ENCODE measurements around the gene PTOV1. TPM values are rescaled to one million over a fixed set of nuclear protein-coding genes. Genes with fewer than 3 reads are reported as not detected.

The PTOV1 gene
- total RNA-seq (46.1 TPM), polyA plus RNA-seq (121 TPM)

GRCh38 chr19:49850487-49851342, at the start of gene PTOV1:
Gene PTOV1 (plus strand): TSS chr19:49851159.
- 1% methylated on average over 98 of the region's 98 CpGs for WGBS
- Histone ChIP-seq H3K4me1 (ENCODE audit: insufficient read depth) (no peaks in the 10 kb centered on the region), H3K4me3 (ENCODE audit: low read depth, low read length) (peak within 1 kb of the TSS; percentile 98), H3K36me3 (ENCODE audit: insufficient read depth) (no peaks in the 10 kb centered on the region), H3K27ac (ENCODE audit: low read depth) (peak within 1 kb of the TSS; percentile 94)
- peak; percentile 74 for DNase-seq (ENCODE audit: extremely low spot score)

GRCh38 chr19:49801401-49801888, 49.5 kb upstream of the PTOV1 start:
- H3K4me1 ChIP-seq (ENCODE audit: insufficient read depth) = no peaks in the 10 kb centered on the region
- DNase-seq (ENCODE audit: extremely low spot score) = no peak
- peak overlapping the region; percentile 24 for H3K4me3 ChIP-seq (ENCODE audit: low read depth, low read length)
- H3K27ac ChIP-seq (ENCODE audit: low read depth) = no peak overlapping the region
- H3K36me3 ChIP-seq (ENCODE audit: insufficient read depth) = peaks cover 11% of the 10 kb centered on the region
- WGBS = 65% methylated on average over 32 of the region's 32 CpGs

- H3K4me3 ChIP-seq (ENCODE audit: low read depth, low read length) = peak overlapping the region; percentile 24
Measured at GRCh38 chr19:49801966-49802661, 48.8 kb upstream of the PTOV1 start.

GRCh38 chr19:49802836-49803528, 48.0 kb upstream of the PTOV1 start:
- 83% methylated on average over 24 of the region's 24 CpGs for WGBS
- Histone ChIP-seq H3K27ac (ENCODE audit: low read depth) (no peak overlapping the region), H3K4me1 (ENCODE audit: insufficient read depth) (no peaks in the 10 kb centered on the region), H3K4me3 (ENCODE audit: low read depth, low read length) (no peak overlapping the region), H3K36me3 (ENCODE audit: insufficient read depth) (peaks cover 10% of the 10 kb centered on the region)
- DNase-seq (ENCODE audit: extremely low spot score) = no peak

More at GRCh38 chr19:49801966-49802661, 48.8 kb upstream of the PTOV1 start:
- H3K27ac ChIP-seq (ENCODE audit: low read depth) = no peak overlapping the region
- H3K36me3 ChIP-seq (ENCODE audit: insufficient read depth) = peaks cover 10% of the 10 kb centered on the region
- H3K4me1 ChIP-seq (ENCODE audit: insufficient read depth) = no peaks in the 10 kb centered on the region
- peak; percentile 83 for DNase-seq (ENCODE audit: extremely low spot score)
- 20% methylated on average over 38 of the region's 38 CpGs for WGBS

- H3K27ac ChIP-seq (ENCODE audit: low read depth) = no peak overlapping the region
- H3K36me3 ChIP-seq (ENCODE audit: insufficient read depth) = peaks cover 10% of the 10 kb centered on the region
- no peaks in the 10 kb centered on the region for H3K4me1 ChIP-seq (ENCODE audit: insufficient read depth)
- no peak for DNase-seq (ENCODE audit: extremely low spot score)
- H3K4me3 ChIP-seq (ENCODE audit: low read depth, low read length) = no peak overlapping the region
- 95% methylated on average over 6 of the region's 6 CpGs for WGBS
Measured at GRCh38 chr19:49803529-49803856, 47.5 kb upstream of the PTOV1 start.

GRCh38 chr19:49805822-49806619, 44.9 kb upstream of the PTOV1 start:
- Histone ChIP-seq H3K4me3 (ENCODE audit: low read depth, low read length) (no peak overlapping the region), H3K27ac (ENCODE audit: low read depth) (no peak overlapping the region), H3K36me3 (ENCODE audit: insufficient read depth) (peaks cover 5% of the 10 kb centered on the region), H3K4me1 (ENCODE audit: insufficient read depth) (no peaks in the 10 kb centered on the region)
- WGBS = 82% methylated on average over 20 of the region's 20 CpGs
- DNase-seq (ENCODE audit: extremely low spot score) = no peak

- Histone ChIP-seq H3K4me1 (ENCODE audit: insufficient read depth) (no peaks in the 10 kb centered on the region), H3K27ac (ENCODE audit: low read depth) (no peak overlapping the region), H3K36me3 (ENCODE audit: insufficient read depth) (peaks cover 2% of the 10 kb centered on the region), H3K4me3 (ENCODE audit: low read depth, low read length) (no peak overlapping the region)
- DNase-seq (ENCODE audit: extremely low spot score) = no peak
- 89% methylated on average over 8 of the region's 8 CpGs for whole genome bisulfite sequencing
Measured at GRCh38 chr19:49806620-49806959, 44.4 kb upstream of the PTOV1 start.

- H3K4me3 ChIP-seq (ENCODE audit: low read depth, low read length) = no peak overlapping the region
- H3K27ac ChIP-seq (ENCODE audit: low read depth) = no peak overlapping the region
- no peaks in the 10 kb centered on the region for H3K4me1 ChIP-seq (ENCODE audit: insufficient read depth)
- WGBS = 86% methylated on average over 18 of the region's 18 CpGs
- no peak for DNase-seq (ENCODE audit: extremely low spot score)
- H3K36me3 ChIP-seq (ENCODE audit: insufficient read depth) = no peaks in the 10 kb centered on the region
Measured at GRCh38 chr19:49807058-49807903, 43.7 kb upstream of the PTOV1 start.

GRCh38 chr19:49807904-49808675, 42.9 kb upstream of the PTOV1 start:
- Histone ChIP-seq H3K27ac (ENCODE audit: low read depth) (no peak overlapping the region), H3K4me3 (ENCODE audit: low read depth, low read length) (peak overlapping the region; percentile 57), H3K4me1 (ENCODE audit: insufficient read depth) (no peaks in the 10 kb centered on the region), H3K36me3 (ENCODE audit: insufficient read depth) (no peaks in the 10 kb centered on the region)
- DNase-seq (ENCODE audit: extremely low spot score) = no peak
- 81% methylated on average over 20 of the region's 20 CpGs for WGBS

GRCh38 chr19:49808711-49809159, 42.2 kb upstream of the PTOV1 start:
- WGBS = 2% methylated on average over 31 of the region's 31 CpGs
- Histone ChIP-seq H3K27ac (ENCODE audit: low read depth) (peak overlapping the region; percentile 67), H3K4me3 (ENCODE audit: low read depth, low read length) (peak overlapping the region; percentile 57), H3K4me1 (ENCODE audit: insufficient read depth) (no peaks in the 10 kb centered on the region), H3K36me3 (ENCODE audit: insufficient read depth) (no peaks in the 10 kb centered on the region)
- peak; percentile 73 for DNase-seq (ENCODE audit: extremely low spot score)

GRCh38 chr19:49809160-49809940, 41.6 kb upstream of the PTOV1 start:
- DNase-seq (ENCODE audit: extremely low spot score) = no peak
- 7% methylated on average over 50 of the region's 50 CpGs for WGBS

More at GRCh38 chr19:49809160-49809940, 41.6 kb upstream of the PTOV1 start:
- no peaks in the 10 kb centered on the region for H3K4me1 ChIP-seq (ENCODE audit: insufficient read depth)
- H3K27ac ChIP-seq (ENCODE audit: low read depth) = peak overlapping the region; percentile 67
- peak overlapping the region; percentile 57 for H3K4me3 ChIP-seq (ENCODE audit: low read depth, low read length)
- H3K36me3 ChIP-seq (ENCODE audit: insufficient read depth) = no peaks in the 10 kb centered on the region
